Kidney capillary endothelial cell (primary cell): ENCODE measurements around the gene SETD1A.

Experiments
- DNase-seq: peaks from one replicate; pipeline ENCODE4 v3.0.0-alpha.2; 2018; ENCODE audit warnings: low spot score

SETD1A gene

GRCh38 chr16:30953511-30954124 lies 3.9 kb upstream of the SETD1A start:
- DNase-seq, result peak; percentile 73

GRCh38 chr16:30954993-30955392 lies 2.6 kb upstream of the SETD1A start:
- no peak for DNase-seq

- DNase-seq, result peak; percentile 92
These were observed 726 bp upstream of the SETD1A start for GRCh38 chr16:30956601-30957455.

GRCh38 chr16:30958175-30959079 lies 873 bp downstream of the SETD1A start:
- no peak for DNase-seq

GRCh38 chr16:30961384-30961783 lies 3.8 kb downstream of the SETD1A start:
- DNase-seq, result no peak

- DNase-seq, result no peak
These were observed 6.5 kb downstream of the SETD1A start for GRCh38 chr16:30963925-30964511.

GRCh38 chr16:30964574-30965226 lies 7.1 kb downstream of the SETD1A start:
- no peak for DNase-seq

- no peak for DNase-seq
These were observed 7.9 kb downstream of the SETD1A start for GRCh38 chr16:30965436-30965835.

GRCh38 chr16:30966033-30966619 lies 8.6 kb downstream of the SETD1A start:
- DNase-seq, result no peak

- DNase-seq, result no peak
These were observed 10.2 kb downstream of the SETD1A start for GRCh38 chr16:30967795-30968194.

- no peak for DNase-seq
These were observed 11.8 kb downstream of the SETD1A start for GRCh38 chr16:30969246-30969842.

GRCh38 chr16:30971298-30971697 lies 13.7 kb downstream of the SETD1A start:
- no peak for DNase-seq

GRCh38 chr16:30972872-30973271 lies 15.3 kb downstream of the SETD1A start:
- no peak for DNase-seq

GRCh38 chr16:30974348-30974747 lies 16.8 kb downstream of the SETD1A start:
- DNase-seq, result no peak

GRCh38 chr16:30976486-30976885 lies 18.9 kb downstream of the SETD1A start:
- DNase-seq, result no peak

- no peak for DNase-seq
These were observed 19.9 kb downstream of the SETD1A start for GRCh38 chr16:30977502-30977901.

GRCh38 chr16:30979170-30980022 lies 21.8 kb downstream of the SETD1A start:
- DNase-seq, result no peak

GRCh38 chr16:30980023-30980371 lies 22.4 kb downstream of the SETD1A start:
- DNase-seq, result no peak

- DNase-seq, result no peak
These were observed 22.9 kb downstream of the SETD1A start for GRCh38 chr16:30980434-30980833.

- DNase-seq, result no peak
These were observed 23.4 kb downstream of the SETD1A start for GRCh38 chr16:30980959-30981358.
